ENCODE measurements around the gene RIN1. TPM values are rescaled to one million over a fixed set of nuclear protein-coding genes. Genes with fewer than 3 reads are reported as not detected.
A peak's percentile ranks its signal among the peaks of the same experiment; 100 is the strongest.

The RIN1 gene
- total RNA-seq, 2 experiments from 2014 or later, result 1.2 to 1.6 TPM

DNA sequence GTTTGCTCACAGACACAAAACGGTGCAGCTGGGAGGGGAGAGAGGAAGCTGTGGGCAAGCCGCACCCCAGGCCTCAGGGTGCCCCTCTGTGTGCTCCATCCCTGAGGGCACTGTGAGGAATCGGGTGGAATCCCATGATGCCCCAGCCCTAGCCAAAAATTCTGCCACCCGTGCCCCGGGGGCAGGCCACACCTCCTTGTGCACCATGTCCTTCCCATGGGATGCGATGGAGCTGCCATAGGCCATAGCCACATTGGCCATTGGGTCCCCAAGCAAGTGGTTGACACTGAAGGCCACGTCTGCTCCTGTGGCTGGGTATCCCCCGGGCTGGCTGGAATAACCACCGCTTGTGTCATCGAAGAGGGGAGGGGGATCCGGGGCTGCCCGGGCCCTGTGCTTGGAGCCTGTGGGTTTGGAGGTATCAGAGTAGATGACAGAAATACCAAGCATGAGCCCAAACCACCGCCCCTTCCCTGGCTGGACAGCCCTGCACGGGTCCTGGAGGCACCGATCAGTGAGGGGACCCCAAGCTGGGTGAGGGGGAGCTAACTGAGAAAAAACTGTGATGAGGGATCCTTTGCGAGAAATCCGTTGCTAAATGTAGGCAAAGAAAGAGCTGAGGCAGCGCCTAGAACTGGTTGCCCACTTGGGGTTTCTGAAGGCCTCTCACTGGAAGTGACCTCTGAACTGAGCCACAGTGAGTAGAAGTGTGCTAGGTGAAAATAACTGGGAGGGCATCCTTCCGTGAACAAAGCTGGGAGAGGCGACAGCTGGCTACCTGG is 48.2 kb downstream of the RIN1 start:
- DNase-seq, result peak in 1 of 14 experiments; percentile 55
- POLR2A ChIA-PET, result interaction anchor here (1.0 to 2.2 kb wide), 12 partner anchors 8 to 286 kb away, joined by 3 to 31 read pairs (median 6); partner anchors contain the start of genes BANF1, BRMS1, EIF1AD and PELI3
- CTCF ChIA-PET, result interaction anchor here (1.4 to 3.2 kb wide), 3 partner anchors 14 to 66 kb away, joined by 3 to 23 read pairs (median 7); no protein-coding TSS in a partner anchor
- peaks cover 55% of the 10 kb centered on the region for H3K4me1 ChIP-seq (ENCODE audit: insufficient read depth, low read length)
- Mint-ChIP-seq H3K4me1 (ENCODE audit: low read depth) (peaks cover 34% of the 10 kb centered on the region), H3K27ac (peak overlapping the region; percentile 79), H3K4me3 (peak overlapping the region; percentile 87), H3K36me3 (ENCODE audit: low read depth) (peaks cover 5% of the 10 kb centered on the region), H3K9me3 (no peaks in the 10 kb centered on the region), H3K27me3 (peaks cover 13% of the 10 kb centered on the region)
- no peak for ATAC-seq (ENCODE audit: poor library complexity)
- H3K36me3 ChIP-seq (ENCODE audit: insufficient read depth, low read length), result peaks cover 11% of the 10 kb centered on the region
- peak overlapping the region; percentile 67 to 69 for H3K27ac ChIP-seq (ENCODE audit: low read depth in 1 of 2, low read length in 2 of 2)
- no peak for TF ChIP-seq CTCF (IDR thresholded peaks at IDR 0.05)
- H3K9me3 ChIP-seq (ENCODE audit: control insufficient read depth in 1 of 2, insufficient read depth in 1 of 2, low read length in 2 of 2), result peaks cover 0 to 9% of the 10 kb centered on the region in 2 experiments
- intact Hi-C loops (cut with DNase I, micrococcal nuclease), result loop anchor here (2.0 to 10.0 kb wide), 2 partner anchors 19 to 433 kb away; partner anchors contain the start of genes CFL1 (in 1 of the 2) and RAB1B (in 1 of the 2)
- peaks cover 14 to 17% of the 10 kb centered on the region in 2 experiments for H3K27me3 ChIP-seq (ENCODE audit: control insufficient read depth in 1 of 2, insufficient read depth in 2 of 2, low read length in 2 of 2)
- H3K4me3 ChIP-seq (ENCODE audit: low read length), result peak overlapping the region; percentile 82

DNA sequence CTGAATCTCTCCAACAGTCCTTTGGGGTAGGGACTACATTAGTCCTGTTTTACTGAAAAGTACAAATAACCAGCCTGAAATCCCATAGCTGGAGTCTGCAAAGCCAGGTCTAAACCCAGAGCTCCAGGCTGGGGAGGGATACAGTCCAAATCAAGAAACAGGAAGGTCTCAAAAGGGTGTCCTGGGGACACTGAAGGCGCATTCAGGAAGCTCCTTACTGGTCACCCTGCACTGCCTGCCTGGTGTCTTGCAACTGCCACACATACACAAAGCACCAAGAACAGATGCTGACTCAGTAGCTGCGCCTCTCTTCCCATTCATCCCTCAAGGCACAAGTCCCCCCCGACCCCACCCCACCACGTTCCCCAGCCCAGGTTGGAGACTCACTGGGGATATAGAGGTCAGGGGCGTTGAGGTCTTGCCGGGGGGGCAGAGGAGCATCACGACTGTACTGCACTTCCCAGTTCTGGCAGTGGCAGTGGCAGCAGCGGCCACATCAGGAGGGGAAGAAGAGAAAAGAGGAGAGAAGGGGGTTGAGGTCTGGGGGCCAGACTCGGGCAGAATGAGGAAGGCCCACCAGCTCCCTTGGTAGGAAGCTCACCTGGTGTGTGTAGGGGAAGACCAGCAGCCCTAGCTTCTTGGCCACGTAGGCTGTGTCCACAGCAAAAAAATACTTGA is 48.9 kb downstream of the RIN1 start:
- H3K9me3 ChIP-seq (ENCODE audit: control insufficient read depth in 1 of 2, insufficient read depth in 1 of 2, low read length in 2 of 2), result peaks cover 0 to 2% of the 10 kb centered on the region in 2 experiments
- peak overlapping the region; percentile 9 for H3K27ac Mint-ChIP-seq
- CTCF ChIA-PET, result interaction anchor here (1.4 to 3.2 kb wide), 3 partner anchors 14 to 65 kb away, joined by 3 to 23 read pairs (median 5); no protein-coding TSS in a partner anchor
- intact Hi-C loops (cut with DNase I, micrococcal nuclease), result loop anchor here in 1 of 2 experiments (10.0 kb wide), 1 partner anchor 433 kb away; the partner anchor contains the start of gene CFL1
- no peak overlapping the region for H3K4me3 ChIP-seq (ENCODE audit: low read length)
- peak overlapping the region; percentile 69 for H3K4me3 Mint-ChIP-seq
- no peak overlapping the region for H3K27ac ChIP-seq (ENCODE audit: low read depth in 1 of 2, low read length in 2 of 2)
- H3K4me1 ChIP-seq (ENCODE audit: insufficient read depth, low read length), result peaks cover 58% of the 10 kb centered on the region
- peaks cover 6% of the 10 kb centered on the region for H3K27me3 Mint-ChIP-seq
- ATAC-seq (ENCODE audit: poor library complexity) (no peak), DNase-seq (no peak)
- H3K4me1 Mint-ChIP-seq (ENCODE audit: low read depth), result peaks cover 41% of the 10 kb centered on the region
- POLR2A ChIA-PET, result no interaction called here
- H3K9me3 Mint-ChIP-seq, result no peaks in the 10 kb centered on the region
- peaks cover 8% of the 10 kb centered on the region for H3K36me3 Mint-ChIP-seq (ENCODE audit: low read depth)
- TF ChIP-seq CTCF (IDR thresholded peaks at IDR 0.05), result no peak
- peaks cover 11% of the 10 kb centered on the region for H3K36me3 ChIP-seq (ENCODE audit: insufficient read depth, low read length)
- peaks cover 7 to 9% of the 10 kb centered on the region in 2 experiments for H3K27me3 ChIP-seq (ENCODE audit: control insufficient read depth in 1 of 2, insufficient read depth in 2 of 2, low read length in 2 of 2)

GRCh38 chr11:66286699-66287098 is 49.5 kb downstream of the RIN1 start:
- intact Hi-C loops (cut with DNase I, micrococcal nuclease), result loop anchor here in 1 of 2 experiments (10.0 kb wide), 1 partner anchor 432 kb away; the partner anchor contains the start of gene CFL1
- Mint-ChIP-seq H3K4me3 (peak overlapping the region; percentile 69), H3K27me3 (peaks cover 5% of the 10 kb centered on the region), H3K9me3 (no peaks in the 10 kb centered on the region), H3K27ac (no peak overlapping the region), H3K36me3 (ENCODE audit: low read depth) (peaks cover 10% of the 10 kb centered on the region), H3K4me1 (ENCODE audit: low read depth) (peaks cover 48% of the 10 kb centered on the region)
- POLR2A ChIA-PET, result no interaction called here
- H3K36me3 ChIP-seq (ENCODE audit: insufficient read depth, low read length), result peaks cover 11% of the 10 kb centered on the region
- CTCF ChIA-PET, result interaction anchor here (0.6 to 1.4 kb wide), 2 partner anchors 25 to 1534 kb away, joined by 3 to 5 read pairs; no protein-coding TSS in a partner anchor
- H3K9me3 ChIP-seq (ENCODE audit: control insufficient read depth in 1 of 2, insufficient read depth in 1 of 2, low read length in 2 of 2), result no peaks in the 10 kb centered on the region
- H3K27me3 ChIP-seq (ENCODE audit: control insufficient read depth in 1 of 2, insufficient read depth in 2 of 2, low read length in 2 of 2), result peaks cover 3 to 5% of the 10 kb centered on the region in 2 experiments
- peaks cover 59% of the 10 kb centered on the region for H3K4me1 ChIP-seq (ENCODE audit: insufficient read depth, low read length)
- no peak for TF ChIP-seq CTCF (IDR thresholded peaks at IDR 0.05)
- no peak overlapping the region for H3K27ac ChIP-seq (ENCODE audit: low read depth in 1 of 2, low read length in 2 of 2)
- ATAC-seq (ENCODE audit: poor library complexity), result no peak
- DNase-seq, result no peak
- H3K4me3 ChIP-seq (ENCODE audit: low read length), result no peak overlapping the region
